ENCODE measurements around the gene FAAP100.

FAAP100 gene

DNA sequence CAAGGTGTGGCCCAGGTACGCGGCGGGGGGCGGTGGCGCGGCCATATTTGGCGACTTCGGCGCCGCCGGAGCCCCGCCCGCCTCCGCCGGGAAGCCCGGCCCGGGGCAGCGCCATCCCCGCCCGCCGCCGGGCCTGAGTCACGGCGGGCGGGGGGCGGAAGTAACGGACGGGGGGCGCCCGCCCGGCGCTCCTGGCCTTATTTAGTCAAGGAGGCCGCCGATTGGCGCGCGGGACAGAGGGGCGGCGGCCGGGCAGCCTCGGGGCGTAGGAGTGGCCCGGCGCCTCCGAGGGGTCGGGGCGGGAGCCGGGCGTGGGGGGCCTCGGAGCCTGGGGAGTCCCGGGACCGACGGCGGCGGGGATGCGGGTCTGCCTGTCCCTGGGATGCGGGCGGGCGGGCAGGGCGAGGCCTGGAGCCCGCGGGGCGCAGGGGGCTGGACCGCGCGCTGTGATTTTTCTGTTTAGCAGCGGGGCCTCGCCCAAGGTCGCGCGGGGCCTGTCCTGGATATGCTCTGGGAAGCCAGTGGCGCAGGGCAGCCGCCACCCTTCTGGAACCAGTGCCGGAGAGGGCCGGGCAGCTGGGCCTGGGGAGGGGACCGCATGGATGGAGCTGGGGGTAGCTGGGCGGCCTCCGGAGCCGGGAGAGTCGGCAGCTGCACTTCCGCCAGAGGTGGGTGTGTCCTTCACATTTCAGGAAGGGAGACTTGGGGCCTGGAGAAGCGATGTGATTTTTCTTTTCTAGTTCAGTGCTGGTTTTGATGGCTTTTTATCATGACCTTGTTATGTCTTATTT, 37.2 kb downstream of the FAAP100 start:
- H3K4me1 Mint-ChIP-seq, result peaks cover 50% of the 10 kb centered on the region
- TF ChIP-seq CTCF (IDR thresholded peaks at IDR 0.05), result no peak
- H3K9me3 Mint-ChIP-seq, result peaks cover 5% of the 10 kb centered on the region
- no peak overlapping the region for H3K27ac Mint-ChIP-seq
- H3K27me3 Mint-ChIP-seq (ENCODE audit: low read depth, poor library complexity), result peaks cover 16% of the 10 kb centered on the region
- H3K4me3 Mint-ChIP-seq, result peak overlapping the region; percentile 84
- peak; percentile 71 for DNase-seq
- H3K36me3 Mint-ChIP-seq (ENCODE audit: low read depth), result peaks cover 21% of the 10 kb centered on the region

DNA sequence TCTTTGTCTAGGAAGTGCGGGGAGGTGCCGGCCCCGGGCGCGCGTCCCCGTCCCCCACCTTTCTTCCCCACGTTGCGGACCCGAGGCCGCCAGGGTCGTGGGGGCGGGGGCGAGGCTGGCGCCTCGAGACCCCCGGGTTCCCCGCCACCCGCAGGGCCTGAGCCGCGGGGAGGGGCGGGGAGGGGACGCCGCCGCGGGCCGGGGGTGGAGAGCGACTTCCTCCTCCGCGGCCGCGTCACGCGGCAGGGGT, 37.7 kb downstream of the FAAP100 start:
- peak overlapping the region; percentile 74 for H3K4me3 Mint-ChIP-seq
- H3K36me3 Mint-ChIP-seq (ENCODE audit: low read depth), result peaks cover 26% of the 10 kb centered on the region
- H3K9me3 Mint-ChIP-seq, result peaks cover 5% of the 10 kb centered on the region
- peaks cover 55% of the 10 kb centered on the region for H3K4me1 Mint-ChIP-seq
- no peak for DNase-seq
- no peak overlapping the region for H3K27ac Mint-ChIP-seq
- TF ChIP-seq CTCF (IDR thresholded peaks at IDR 0.05), result no peak
- H3K27me3 Mint-ChIP-seq (ENCODE audit: low read depth, poor library complexity), result peaks cover 12% of the 10 kb centered on the region

DNA sequence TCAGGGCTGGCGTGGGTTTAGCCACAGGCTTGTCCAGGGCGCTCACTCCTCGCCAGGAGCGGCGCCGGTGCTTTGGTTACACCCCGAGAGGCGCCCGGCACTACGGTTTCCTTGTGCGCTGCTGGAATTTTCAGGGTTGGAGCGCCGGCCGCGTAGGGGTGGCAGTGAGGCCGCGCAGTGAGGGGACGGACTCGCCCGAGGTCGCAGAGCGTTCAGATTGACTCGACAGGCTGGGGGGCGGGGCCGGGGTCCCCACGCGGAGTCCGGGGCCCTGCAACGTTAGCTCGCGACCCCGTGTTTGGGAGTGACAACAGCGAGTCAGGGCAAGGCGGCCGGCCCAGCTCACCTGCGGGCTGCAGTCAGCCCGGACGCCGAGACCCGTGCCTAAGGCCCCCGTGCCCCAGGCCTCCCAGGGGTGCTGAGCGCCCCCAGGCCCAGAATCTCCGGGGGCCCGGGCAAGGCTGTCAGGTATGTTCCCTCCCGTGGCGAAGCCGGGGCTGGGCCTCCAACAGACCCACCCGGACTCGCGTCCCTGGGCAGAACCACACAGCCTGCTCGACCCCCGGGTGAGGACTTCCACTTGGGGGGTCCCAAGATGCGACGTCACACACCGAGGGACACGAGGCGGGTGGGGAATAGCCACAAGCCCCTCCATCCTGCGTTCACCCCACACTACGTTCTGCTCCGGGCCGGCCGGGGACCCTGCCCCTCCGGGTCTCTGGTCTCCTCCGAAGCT, 38.2 kb downstream of the FAAP100 start:
- H3K4me3 Mint-ChIP-seq, result peak overlapping the region; percentile 80
- H3K27ac Mint-ChIP-seq, result no peak overlapping the region
- TF ChIP-seq CTCF (IDR thresholded peaks at IDR 0.05), result no peak
- peaks cover 31% of the 10 kb centered on the region for H3K36me3 Mint-ChIP-seq (ENCODE audit: low read depth)
- peaks cover 60% of the 10 kb centered on the region for H3K4me1 Mint-ChIP-seq
- H3K27me3 Mint-ChIP-seq (ENCODE audit: low read depth, poor library complexity), result peaks cover 12% of the 10 kb centered on the region
- H3K9me3 Mint-ChIP-seq, result peaks cover 10% of the 10 kb centered on the region
- peak; percentile 78 for DNase-seq

DNA sequence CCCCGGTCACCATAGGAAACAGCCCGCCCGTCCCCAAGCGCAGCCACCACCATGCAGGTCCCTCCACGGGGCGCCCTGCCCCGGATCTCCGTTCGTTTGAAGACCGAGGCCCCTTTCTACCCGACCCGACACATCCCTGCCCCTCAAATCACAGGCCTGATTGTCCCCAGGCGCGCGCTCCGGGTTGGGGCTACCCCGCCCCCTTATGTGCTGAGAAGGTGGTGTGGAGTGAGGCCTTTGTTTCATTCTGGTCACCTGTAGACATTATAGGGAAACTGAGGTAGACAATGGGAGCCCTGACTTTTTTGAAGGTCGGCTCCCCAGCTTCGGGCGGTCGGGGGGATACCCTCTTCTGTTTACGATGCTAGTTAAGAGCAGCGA, 38.8 kb downstream of the FAAP100 start:
- Mint-ChIP-seq H3K4me3 (peak overlapping the region; percentile 80), H3K9me3 (peaks cover 12% of the 10 kb centered on the region), H3K36me3 (ENCODE audit: low read depth) (peaks cover 36% of the 10 kb centered on the region), H3K4me1 (peaks cover 60% of the 10 kb centered on the region), H3K27me3 (ENCODE audit: low read depth, poor library complexity) (peaks cover 8% of the 10 kb centered on the region), H3K27ac (peak overlapping the region; percentile 83)
- DNase-seq, result peak; percentile 65
- TF ChIP-seq CTCF (IDR thresholded peaks at IDR 0.05), result no peak

GRCh38 chr17:81512562-81513371, 39.4 kb downstream of the FAAP100 start, which contains the start of gene ACTG1:
TSS of gene ACTG1 (minus strand) at chr17:81512799. CDS start at chr17:81512354, 445 bp downstream.
- H3K4me3 Mint-ChIP-seq, result peak within 1 kb of the TSS; percentile 100
- DNase-seq, result peak; percentile 88
- peak within 1 kb of the TSS; percentile 98 for H3K27ac Mint-ChIP-seq
- peaks cover 54% of the 10 kb centered on the region for H3K4me1 Mint-ChIP-seq
- peaks cover 9% of the 10 kb centered on the region for H3K27me3 Mint-ChIP-seq (ENCODE audit: low read depth, poor library complexity)
- no peak for TF ChIP-seq CTCF (IDR thresholded peaks at IDR 0.05)
- peaks cover 42% of the 10 kb centered on the region for H3K36me3 Mint-ChIP-seq (ENCODE audit: low read depth)
- H3K9me3 Mint-ChIP-seq, result peaks cover 16% of the 10 kb centered on the region

Measured in nephron progenitor cell (in vitro differentiated cells).